Measurements from ENCODE around the gene VMAC. TPM values are rescaled to one million over a fixed set of nuclear protein-coding genes. Genes with fewer than 3 reads are reported as not detected.
A peak's percentile ranks its signal among the peaks of the same experiment; 100 is the strongest.

The VMAC gene
- total RNA-seq, 1 donor from 2014 or later, result 7.1 TPM

DNA sequence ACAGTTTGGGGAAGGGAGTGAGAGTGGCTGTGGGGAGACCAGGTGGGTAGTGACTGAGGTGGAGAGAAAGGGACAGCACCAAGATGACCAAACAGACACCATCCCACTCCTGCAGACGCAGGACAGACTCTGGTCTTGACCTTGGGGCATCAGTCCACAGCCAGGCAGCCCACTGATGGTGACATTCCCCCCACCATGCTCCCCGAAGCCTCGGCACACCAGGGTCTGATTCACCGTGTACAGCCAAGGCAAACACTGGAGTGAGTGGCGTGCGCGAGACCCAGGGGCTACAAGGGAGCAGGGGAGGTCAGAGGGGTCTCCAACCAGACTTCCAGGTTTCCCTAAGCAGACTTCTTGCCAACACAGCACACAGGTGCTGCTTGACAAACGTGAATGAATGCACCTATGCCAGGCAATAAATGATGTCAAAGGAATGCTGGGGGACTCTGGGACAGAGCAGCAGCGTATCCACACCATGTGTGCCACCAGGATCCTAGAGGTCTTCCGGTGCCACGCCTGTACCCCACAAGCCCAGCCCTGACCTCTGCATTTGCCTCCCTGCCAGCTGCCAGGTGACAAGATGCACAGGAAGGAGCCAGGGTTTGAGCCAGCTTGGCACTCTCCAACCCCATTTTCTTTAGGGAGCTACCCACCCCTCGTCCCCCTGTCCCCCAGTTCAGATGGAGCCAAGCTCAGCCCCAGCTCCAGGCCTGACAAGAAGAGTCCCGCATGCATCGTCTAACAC, 54.8 kb downstream of the VMAC start:
- no peak overlapping the region for H3K4me3 Mint-ChIP-seq
- DNase-seq (ENCODE audit: extremely low spot score, unreplicated experiment), result no peak
- H3K27ac Mint-ChIP-seq, result peak overlapping the region; percentile 25
- TF ChIP-seq, protein P1, sequence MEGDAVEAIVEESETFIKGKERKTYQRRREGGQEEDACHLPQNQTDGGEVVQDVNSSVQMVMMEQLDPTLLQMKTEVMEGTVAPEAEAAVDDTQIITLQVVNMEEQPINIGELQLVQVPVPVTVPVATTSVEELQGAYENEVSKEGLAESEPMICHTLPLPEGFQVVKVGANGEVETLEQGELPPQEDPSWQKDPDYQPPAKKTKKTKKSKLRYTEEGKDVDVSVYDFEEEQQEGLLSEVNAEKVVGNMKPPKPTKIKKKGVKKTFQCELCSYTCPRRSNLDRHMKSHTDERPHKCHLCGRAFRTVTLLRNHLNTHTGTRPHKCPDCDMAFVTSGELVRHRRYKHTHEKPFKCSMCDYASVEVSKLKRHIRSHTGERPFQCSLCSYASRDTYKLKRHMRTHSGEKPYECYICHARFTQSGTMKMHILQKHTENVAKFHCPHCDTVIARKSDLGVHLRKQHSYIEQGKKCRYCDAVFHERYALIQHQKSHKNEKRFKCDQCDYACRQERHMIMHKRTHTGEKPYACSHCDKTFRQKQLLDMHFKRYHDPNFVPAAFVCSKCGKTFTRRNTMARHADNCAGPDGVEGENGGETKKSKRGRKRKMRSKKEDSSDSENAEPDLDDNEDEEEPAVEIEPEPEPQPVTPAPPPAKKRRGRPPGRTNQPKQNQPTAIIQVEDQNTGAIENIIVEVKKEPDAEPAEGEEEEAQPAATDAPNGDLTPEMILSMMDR (conservative IDR thresholded peaks at IDR 0.05), result no peak
- no peaks in the 10 kb centered on the region for H3K27me3 Mint-ChIP-seq
- no peaks in the 10 kb centered on the region for H3K9me3 Mint-ChIP-seq
- no peaks in the 10 kb centered on the region for H3K36me3 Mint-ChIP-seq
- H3K4me1 Mint-ChIP-seq (ENCODE audit: unreplicated experiment), result peaks cover 64% of the 10 kb centered on the region

Other genes with a start within 250 kb of the VMAC start
- gene MICOS13, start 224.4 kb upstream of the VMAC start, total RNA-seq (ENCODE audit: low replicate concordance), result 42.2 and 50.0 TPM in 2 replicates
- gene HSD11B1L, start 223.8 kb upstream of the VMAC start, total RNA-seq (ENCODE audit: low replicate concordance), result 6.2 and 11.0 TPM in 2 replicates
- gene RPL36, start 214.6 kb upstream of the VMAC start, total RNA-seq (ENCODE audit: low replicate concordance), result 1,016 and 1,024 TPM in 2 replicates
- 68.0 and 74.0 TPM in 2 replicates for gene LONP1, start 184.7 kb upstream of the VMAC start, total RNA-seq (ENCODE audit: low replicate concordance)
- gene CATSPERD, start 184.2 kb upstream of the VMAC start, total RNA-seq (ENCODE audit: low replicate concordance), result 0.41 TPM in 1 of 2 replicates, not detected in the other
- gene PRR22, start 120.1 kb upstream of the VMAC start, total RNA-seq (ENCODE audit: low replicate concordance), result 3.3 and 5.2 TPM in 2 replicates
- gene DUS3L, start 113.7 kb upstream of the VMAC start, total RNA-seq (ENCODE audit: low replicate concordance), result 38.6 and 45.0 TPM in 2 replicates
- gene NRTN, start 99.8 kb upstream of the VMAC start, total RNA-seq (ENCODE audit: low replicate concordance), result 2.8 and 5.4 TPM in 2 replicates
- gene FUT6, start 65.2 kb upstream of the VMAC start, total RNA-seq (ENCODE audit: low replicate concordance), result 0.87 and 1.4 TPM in 2 replicates
- 6.6 and 16.3 TPM in 2 replicates for gene FUT3, start 53.4 kb upstream of the VMAC start, total RNA-seq (ENCODE audit: low replicate concordance)
- 0.17 TPM in 1 of 2 replicates, not detected in the other for gene FUT5, start 34.3 kb upstream of the VMAC start, total RNA-seq (ENCODE audit: low replicate concordance)
- 253 and 265 TPM in 2 replicates for gene NDUFA11, start 1.1 kb upstream of the VMAC start, total RNA-seq (ENCODE audit: low replicate concordance)
- gene CAPS, start 9.4 kb downstream of the VMAC start, total RNA-seq (ENCODE audit: low replicate concordance), result 13.9 and 14.1 TPM in 2 replicates
- gene RANBP3, start 73.3 kb downstream of the VMAC start, total RNA-seq (ENCODE audit: low replicate concordance), result 75.5 and 92.4 TPM in 2 replicates
- gene RFX2, start 205.6 kb downstream of the VMAC start, total RNA-seq (ENCODE audit: low replicate concordance), result 7.0 and 18.0 TPM in 2 replicates
- gene ACSBG2, start 230.8 kb downstream of the VMAC start, total RNA-seq (ENCODE audit: low replicate concordance), result not detected in 2 replicates